GM12878 (cell line): ENCODE measurements around the gene SERPINA4. TPM values are rescaled to one million over a fixed set of nuclear protein-coding genes. Genes with fewer than 3 reads are reported as not detected.

Source experiments
- ATAC-seq: fragments of 200-7000 bp; cut with Tn5 transposase; 3 replicates; pipeline ENCODE4 v1.9.1; 2020; ENCODE audit warnings: mild to moderate bottlenecking, moderate library complexity
- BruUV-seq: library from RNA; stranded (reverse); fragments of 400-500 nt; replicated peaks from 2 replicates; lab custom pipeline; 2021; lab: Mats Ljungman, UMichigan
- CTCF ChIA-PET: fragments of 300-600 bp; sonication (Branson Sonifier 250); formaldehyde crosslinking; extraction: SDS; loops from one replicate; lab custom pipeline; 2021; ENCODE audit warnings: inconsistent platforms; lab: Yijun Ruan, JAX
- POLR2A ChIA-PET: fragments of 350-600 bp; formaldehyde crosslinking; extraction: SDS; loops from one replicate; lab custom pipeline; 2021; ENCODE audit warnings: inconsistent platforms; lab: Charles Lee
- RAD21 ChIA-PET: fragments of 300-600 bp; sonication (Branson Sonifier 250); formaldehyde crosslinking; loops from one replicate; lab custom pipeline; 2023; ENCODE audit warnings: antibody characterized with exemption; ENCODE audit not compliant: unreplicated experiment; lab: Charles Lee
- SMC1A ChIA-PET: fragments of 300-600 bp; sonication (Branson Sonifier 250); formaldehyde crosslinking; loops from one replicate; lab custom pipeline; 2023; ENCODE audit not compliant: unreplicated experiment, uncharacterized antibody; lab: Charles Lee
- DNase-seq: peaks from one replicate; pipeline ENCODE4 v3.0.0-alpha.2; 2011; ENCODE audit warnings: low read depth, low spot score
- FAIRE-seq: peaks from 3 replicates; lab custom pipeline; 2011; peaks lifted over from hg19 to GRCh38; lab: Jason Lieb, UNC
- H2AFZ ChIP-seq: 2 replicates; pipeline ENCODE4 v1.6.0; 2011; ENCODE audit warnings: low read depth, low read length, control low read depth; ENCODE audit not compliant: control insufficient read depth
- H3K27ac ChIP-seq: 2 replicates; pipeline ENCODE4 v1.5.1; 2011; ENCODE audit warnings: control low read depth; ENCODE audit not compliant: control insufficient read depth, insufficient read depth
- H3K27me3 ChIP-seq, 2 experiments: replicated peaks in 1 of 2; 2 replicates each; pipeline versions ENCODE4 v1.6.0 to v1.6.1; 2011; ENCODE audit warnings: low read length in 1 of 2; ENCODE audit not compliant: control insufficient read depth in 2 of 2, insufficient read depth in 2 of 2
- H3K36me3 ChIP-seq, 2 experiments: 2 replicates each; pipeline ENCODE4 v1.5.1; 2011; ENCODE audit warnings: low read length in 1 of 2; ENCODE audit not compliant: control insufficient read depth in 2 of 2, insufficient read depth in 2 of 2
- H3K4me1 ChIP-seq: 2 replicates; pipeline ENCODE4 v1.6.1; 2011; ENCODE audit warnings: mild to moderate bottlenecking, low read length, moderate library complexity, mixed read lengths; ENCODE audit not compliant: control insufficient read depth, insufficient read depth
- H3K4me2 ChIP-seq: 2 replicates; pipeline ENCODE4 v1.6.0; 2011; ENCODE audit warnings: control low read depth; ENCODE audit not compliant: control insufficient read depth, insufficient read depth
- H3K4me3 ChIP-seq: fragments of 200-600 bp; sonication (generic); 2 replicates; pipeline ENCODE4 v1.5.1; 2016
- H3K79me2 ChIP-seq: 2 replicates; pipeline ENCODE4 v1.6.0; 2011; ENCODE audit warnings: low read length; ENCODE audit not compliant: control insufficient read depth, insufficient read depth
- H3K9ac ChIP-seq: 2 replicates; pipeline ENCODE4 v1.8.0; 2011; ENCODE audit warnings: low read length, control low read depth, mixed read lengths; ENCODE audit not compliant: control insufficient read depth, insufficient read depth
- H3K9me3 ChIP-seq: replicated peaks from 3 replicates; pipeline ENCODE4 v1.5.1; 2011; ENCODE audit warnings: mild to moderate bottlenecking, low read length; ENCODE audit not compliant: control insufficient read depth, insufficient read depth
- H4K20me1 ChIP-seq: 2 replicates; pipeline ENCODE4 v1.6.0; 2011; ENCODE audit not compliant: control insufficient read depth, insufficient read depth
- CREB1 ChIP-seq: IDR thresholded peaks from 2 replicates; pipeline ENCODE4 v1.6.1; 2012; ENCODE audit warnings: low read depth, mild to moderate bottlenecking, inconsistent platforms
- LARP7 ChIP-seq: fragments of 450-650 bp; IDR thresholded peaks from 2 replicates; pipeline ENCODE4 v1.6.1; 2017; ENCODE audit warnings: mild to moderate bottlenecking
- NR2F1 ChIP-seq: fragments of 450-650 bp; conservative IDR thresholded peaks from 2 replicates; pipeline ENCODE4 v1.6.1; 2017; ENCODE audit warnings: mild to moderate bottlenecking
- RFX5 ChIP-seq: IDR thresholded peaks from 2 replicates; pipeline ENCODE4 v1.6.1; 2011; ENCODE audit warnings: low read depth, low read length, improper control_type of control experiment
- WRNIP1 ChIP-seq: IDR thresholded peaks from 2 replicates; pipeline ENCODE4 v1.6.1; 2011; ENCODE audit warnings: low read depth, low read length, improper control_type of control experiment, borderline replicate concordance
- WGBS: methylation state at CpG from one replicate; pipeline ENCODE4 v1.1.6; 2016; ENCODE audit warnings: low lambda C conversion rate; ENCODE audit not compliant: insufficient replicate concordance, insufficient coverage; ENCODE audit errors: missing lambda C conversion rate; 5-methylcytosine and 5-hydroxymethylcytosine counted together
- in situ Hi-C: fragments of 300-500 bp; cut with MboI; formaldehyde crosslinking; loops from 9 replicates; pipeline ENCODE4 v1.14.3; 2018; ENCODE audit warnings: mixed read lengths
- intact Hi-C: fragments of 100-400 bp; cut with micrococcal nuclease; formaldehyde crosslinking; loops from one replicate; pipeline ENCODE4 v1.14.2; 2022; ENCODE audit not compliant: unreplicated experiment
- polyA plus RNA-seq, 11 experiments: library from polyadenylated mRNA; depleted of rRNA in 4 of 11; unstranded in 6 of 11; stranded (reverse) in 5 of 11; fragments of >200 nt; fragmentation: Nextera tagmentation in 4 of 11; fragmentation: Illumina TruSeq in 1 of 11; extraction: Ambion mirVana in 4 of 11; extraction: Trizol in 1 of 11; gene quantifications; 1 replicate in 1 of 11; 2 replicates in 10 of 11; pipeline versions ENCODE4 v1.2.1 to v1.2.3, GENCODE V29; 2011 to 2016; ENCODE audit warnings: inconsistent platforms in 2 of 11, missing spikeins in 2 of 11, low read depth in 1 of 11
- total RNA-seq, 4 experiments: library from RNA; depleted of rRNA in 3 of 4; stranded (reverse); fragments of >200 nt in 3 of 4; fragmentation: Illumina TruSeq in 1 of 4; extraction: Trizol in 1 of 4; gene quantifications; 2 replicates each; pipeline versions ENCODE4 v1.2.1 to v1.2.3, GENCODE V29; 2013 to 2021
- TF ChIP-seq, protein P1 (sequence below): fragments of 450-650 bp; formaldehyde crosslinking; IDR thresholded peaks from 2 replicates; pipeline ENCODE4 v1.4.0; 2022; ENCODE audit warnings: mild to moderate bottlenecking, moderate library complexity
- TF ChIP-seq, protein P2 (sequence below): fragments of 450-650 bp; IDR thresholded peaks from 2 replicates; pipeline ENCODE4 v1.6.1; 2017; ENCODE audit warnings: borderline replicate concordance
- TF ChIP-seq, protein P3 (sequence below): fragments of 450-650 bp; IDR thresholded peaks from 2 replicates; pipeline ENCODE4 v1.6.1; 2016; ENCODE audit warnings: mild to moderate bottlenecking
- TF ChIP-seq, protein P4 (sequence below): IDR thresholded peaks from 2 replicates; pipeline ENCODE4 v1.6.1; 2012; ENCODE audit warnings: low read length, inconsistent platforms
- TF ChIP-seq, protein P5 (sequence below): fragments of 450-650 bp; IDR thresholded peaks from 2 replicates; pipeline ENCODE4 v1.6.1; 2017; ENCODE audit warnings: mild to moderate bottlenecking, moderate library complexity

Gene SERPINA4
- total and polyA plus RNA-seq, 10 of the 15 experiments (the other 5 are each of a cell fraction or from before 2014, with no cell fraction given): 0.13 TPM; not detected in 9

DNA sequence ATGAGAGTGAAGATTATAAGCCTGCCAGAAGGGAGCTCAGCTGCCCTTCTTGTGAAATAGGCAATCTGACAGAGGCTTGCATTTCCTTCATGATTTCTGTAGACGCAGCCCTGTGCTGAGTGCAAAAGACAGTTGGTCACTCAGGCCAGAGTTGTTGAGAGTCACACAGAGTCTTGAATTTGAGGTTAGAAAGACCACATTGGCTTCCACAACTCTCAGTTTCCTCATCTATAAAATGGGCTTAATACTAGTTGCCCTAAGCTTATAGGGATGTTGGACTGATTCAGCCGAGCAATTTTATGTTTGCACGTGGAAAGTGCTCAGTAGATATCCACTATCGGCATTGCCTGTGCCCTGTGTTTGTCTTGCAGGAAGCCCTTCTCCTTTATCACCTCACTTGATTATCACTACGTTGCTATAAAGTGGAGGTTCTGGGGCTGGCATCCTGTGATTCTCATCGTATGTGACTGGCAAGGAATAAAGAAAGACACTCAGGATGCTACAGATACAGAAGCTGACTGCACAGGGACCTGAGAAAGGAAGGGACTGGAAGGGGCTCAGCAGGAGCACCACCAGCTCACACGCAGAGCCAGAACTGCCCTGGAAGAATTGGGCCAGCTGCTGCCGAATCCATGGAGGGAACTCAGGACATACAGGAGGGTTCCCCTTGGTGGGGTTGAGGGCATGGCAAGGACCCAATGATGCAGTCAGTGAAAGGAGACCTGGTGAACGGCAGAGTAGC, 19.8 kb upstream of the SERPINA4 start:
- no peak for DNase-seq
- H4K20me1 ChIP-seq: no peaks in the 10 kb centered on the region
- peaks cover 3% of the 10 kb centered on the region; the same call in 1 of the 2 replicates for H3K4me1 ChIP-seq
- BruUV-seq: no TSS peak
- H3K27me3 ChIP-seq: no peaks in the 10 kb centered on the region; a peak in 1 of 4 replicates
- in situ Hi-C loops: no loop called here
- no peak for FAIRE-seq
- H3K4me3 ChIP-seq: no peak overlapping the region
- ATAC-seq: no peak
- 40% methylated on average over 9 of the region's 9 CpGs for WGBS
- ChIA-PET RAD21 (no interaction called here), POLR2A (no interaction called here), SMC1A (no interaction called here), CTCF (interaction anchor here (0.6 to 3.0 kb wide), 3 partner anchors 8 to 324 kb away, joined by 3 to 22 read pairs (median 4); no protein-coding TSS in a partner anchor)
- H3K27ac ChIP-seq: no peak overlapping the region
- H3K9me3 ChIP-seq: peaks cover 2% of the 10 kb centered on the region
- no peak overlapping the region for H3K9ac ChIP-seq
- no peaks in the 10 kb centered on the region for H3K79me2 ChIP-seq
- no peak overlapping the region for H2AFZ ChIP-seq
- H3K36me3 ChIP-seq: no peaks in the 10 kb centered on the region
- intact Hi-C loops: no loop called here
- no peak overlapping the region for H3K4me2 ChIP-seq
- TF ChIP-seq RFX5 (no peak), CREB1 (no peak), WRNIP1 (no peak), LARP7 (no peak), NR2F1 (no peak)
- TF ChIP-seq, protein P1, sequence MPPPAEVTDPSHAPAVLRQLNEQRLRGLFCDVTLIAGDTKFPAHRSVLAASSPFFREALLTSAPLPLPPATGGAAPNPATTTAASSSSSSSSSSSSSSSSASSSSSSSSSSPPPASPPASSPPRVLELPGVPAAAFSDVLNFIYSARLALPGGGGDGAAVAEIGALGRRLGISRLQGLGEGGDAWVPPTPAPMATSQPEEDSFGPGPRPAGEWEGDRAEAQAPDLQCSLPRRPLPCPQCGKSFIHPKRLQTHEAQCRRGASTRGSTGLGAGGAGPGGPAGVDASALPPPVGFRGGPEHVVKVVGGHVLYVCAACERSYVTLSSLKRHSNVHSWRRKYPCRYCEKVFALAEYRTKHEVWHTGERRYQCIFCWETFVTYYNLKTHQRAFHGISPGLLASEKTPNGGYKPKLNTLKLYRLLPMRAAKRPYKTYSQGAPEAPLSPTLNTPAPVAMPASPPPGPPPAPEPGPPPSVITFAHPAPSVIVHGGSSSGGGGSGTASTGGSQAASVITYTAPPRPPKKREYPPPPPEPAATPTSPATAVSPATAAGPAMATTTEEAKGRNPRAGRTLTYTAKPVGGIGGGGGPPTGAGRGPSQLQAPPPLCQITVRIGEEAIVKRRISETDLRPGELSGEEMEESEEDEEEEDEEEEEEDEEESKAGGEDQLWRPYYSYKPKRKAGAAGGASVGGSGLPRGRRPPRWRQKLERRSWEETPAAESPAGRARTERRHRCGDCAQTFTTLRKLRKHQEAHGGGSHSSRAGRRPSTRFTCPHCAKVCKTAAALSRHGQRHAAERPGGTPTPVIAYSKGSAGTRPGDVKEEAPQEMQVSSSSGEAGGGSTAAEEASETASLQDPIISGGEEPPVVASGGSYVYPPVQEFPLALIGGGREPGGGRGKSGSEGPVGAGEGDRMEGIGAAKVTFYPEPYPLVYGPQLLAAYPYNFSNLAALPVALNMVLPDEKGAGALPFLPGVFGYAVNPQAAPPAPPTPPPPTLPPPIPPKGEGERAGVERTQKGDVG (CRISPR knock-in tag): no peak
- TF ChIP-seq, protein P2, sequence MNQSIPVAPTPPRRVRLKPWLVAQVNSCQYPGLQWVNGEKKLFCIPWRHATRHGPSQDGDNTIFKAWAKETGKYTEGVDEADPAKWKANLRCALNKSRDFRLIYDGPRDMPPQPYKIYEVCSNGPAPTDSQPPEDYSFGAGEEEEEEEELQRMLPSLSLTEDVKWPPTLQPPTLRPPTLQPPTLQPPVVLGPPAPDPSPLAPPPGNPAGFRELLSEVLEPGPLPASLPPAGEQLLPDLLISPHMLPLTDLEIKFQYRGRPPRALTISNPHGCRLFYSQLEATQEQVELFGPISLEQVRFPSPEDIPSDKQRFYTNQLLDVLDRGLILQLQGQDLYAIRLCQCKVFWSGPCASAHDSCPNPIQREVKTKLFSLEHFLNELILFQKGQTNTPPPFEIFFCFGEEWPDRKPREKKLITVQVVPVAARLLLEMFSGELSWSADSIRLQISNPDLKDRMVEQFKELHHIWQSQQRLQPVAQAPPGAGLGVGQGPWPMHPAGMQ: no peak
- TF ChIP-seq, protein P3, sequence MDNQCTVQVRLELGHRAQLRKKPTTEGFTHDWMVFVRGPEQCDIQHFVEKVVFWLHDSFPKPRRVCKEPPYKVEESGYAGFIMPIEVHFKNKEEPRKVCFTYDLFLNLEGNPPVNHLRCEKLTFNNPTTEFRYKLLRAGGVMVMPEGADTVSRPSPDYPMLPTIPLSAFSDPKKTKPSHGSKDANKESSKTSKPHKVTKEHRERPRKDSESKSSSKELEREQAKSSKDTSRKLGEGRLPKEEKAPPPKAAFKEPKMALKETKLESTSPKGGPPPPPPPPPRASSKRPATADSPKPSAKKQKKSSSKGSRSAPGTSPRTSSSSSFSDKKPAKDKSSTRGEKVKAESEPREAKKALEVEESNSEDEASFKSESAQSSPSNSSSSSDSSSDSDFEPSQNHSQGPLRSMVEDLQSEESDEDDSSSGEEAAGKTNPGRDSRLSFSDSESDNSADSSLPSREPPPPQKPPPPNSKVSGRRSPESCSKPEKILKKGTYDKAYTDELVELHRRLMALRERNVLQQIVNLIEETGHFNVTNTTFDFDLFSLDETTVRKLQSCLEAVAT: no peak
- TF ChIP-seq, protein P4, sequence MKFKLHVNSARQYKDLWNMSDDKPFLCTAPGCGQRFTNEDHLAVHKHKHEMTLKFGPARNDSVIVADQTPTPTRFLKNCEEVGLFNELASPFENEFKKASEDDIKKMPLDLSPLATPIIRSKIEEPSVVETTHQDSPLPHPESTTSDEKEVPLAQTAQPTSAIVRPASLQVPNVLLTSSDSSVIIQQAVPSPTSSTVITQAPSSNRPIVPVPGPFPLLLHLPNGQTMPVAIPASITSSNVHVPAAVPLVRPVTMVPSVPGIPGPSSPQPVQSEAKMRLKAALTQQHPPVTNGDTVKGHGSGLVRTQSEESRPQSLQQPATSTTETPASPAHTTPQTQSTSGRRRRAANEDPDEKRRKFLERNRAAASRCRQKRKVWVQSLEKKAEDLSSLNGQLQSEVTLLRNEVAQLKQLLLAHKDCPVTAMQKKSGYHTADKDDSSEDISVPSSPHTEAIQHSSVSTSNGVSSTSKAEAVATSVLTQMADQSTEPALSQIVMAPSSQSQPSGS: no peak
- TF ChIP-seq, protein P5, sequence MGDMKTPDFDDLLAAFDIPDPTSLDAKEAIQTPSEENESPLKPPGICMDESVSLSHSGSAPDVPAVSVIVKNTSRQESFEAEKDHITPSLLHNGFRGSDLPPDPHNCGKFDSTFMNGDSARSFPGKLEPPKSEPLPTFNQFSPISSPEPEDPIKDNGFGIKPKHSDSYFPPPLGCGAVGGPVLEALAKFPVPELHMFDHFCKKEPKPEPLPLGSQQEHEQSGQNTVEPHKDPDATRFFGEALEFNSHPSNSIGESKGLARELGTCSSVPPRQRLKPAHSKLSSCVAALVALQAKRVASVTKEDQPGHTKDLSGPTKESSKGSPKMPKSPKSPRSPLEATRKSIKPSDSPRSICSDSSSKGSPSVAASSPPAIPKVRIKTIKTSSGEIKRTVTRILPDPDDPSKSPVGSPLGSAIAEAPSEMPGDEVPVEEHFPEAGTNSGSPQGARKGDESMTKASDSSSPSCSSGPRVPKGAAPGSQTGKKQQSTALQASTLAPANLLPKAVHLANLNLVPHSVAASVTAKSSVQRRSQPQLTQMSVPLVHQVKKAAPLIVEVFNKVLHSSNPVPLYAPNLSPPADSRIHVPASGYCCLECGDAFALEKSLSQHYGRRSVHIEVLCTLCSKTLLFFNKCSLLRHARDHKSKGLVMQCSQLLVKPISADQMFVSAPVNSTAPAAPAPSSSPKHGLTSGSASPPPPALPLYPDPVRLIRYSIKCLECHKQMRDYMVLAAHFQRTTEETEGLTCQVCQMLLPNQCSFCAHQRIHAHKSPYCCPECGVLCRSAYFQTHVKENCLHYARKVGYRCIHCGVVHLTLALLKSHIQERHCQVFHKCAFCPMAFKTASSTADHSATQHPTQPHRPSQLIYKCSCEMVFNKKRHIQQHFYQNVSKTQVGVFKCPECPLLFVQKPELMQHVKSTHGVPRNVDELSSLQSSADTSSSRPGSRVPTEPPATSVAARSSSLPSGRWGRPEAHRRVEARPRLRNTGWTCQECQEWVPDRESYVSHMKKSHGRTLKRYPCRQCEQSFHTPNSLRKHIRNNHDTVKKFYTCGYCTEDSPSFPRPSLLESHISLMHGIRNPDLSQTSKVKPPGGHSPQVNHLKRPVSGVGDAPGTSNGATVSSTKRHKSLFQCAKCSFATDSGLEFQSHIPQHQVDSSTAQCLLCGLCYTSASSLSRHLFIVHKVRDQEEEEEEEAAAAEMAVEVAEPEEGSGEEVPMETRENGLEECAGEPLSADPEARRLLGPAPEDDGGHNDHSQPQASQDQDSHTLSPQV: no peak
